Gastrocnemius medialis (tissue), 4 donors: ENCODE measurements around the gene TGFBR1.

Experiments used
- POLR2A ChIP-seq, 2 donors: fragments of 450-650 bp; IDR thresholded peaks; one replicate each; pipeline ENCODE4 v1.6.1; 2017; ENCODE audit warnings: antibody characterized with exemption in 2 of 2, mild to moderate bottlenecking in 2 of 2, moderate library complexity in 2 of 2
- TF ChIP-seq, protein P1 (sequence below), 5 experiments: fragments of 450-650 bp in 3 of 5; fragments of 200-600 bp in 2 of 5; sonication (generic) in 2 of 5; IDR thresholded peaks in 4 of 5; conservative IDR thresholded peaks in 1 of 5; 1 replicate in 4 of 5; 2 replicates in 1 of 5; pipeline ENCODE4 v1.5.1; 2016 to 2019; ENCODE audit warnings: antibody characterized with exemption in 5 of 5, mild to moderate bottlenecking in 3 of 5, moderate library complexity in 3 of 5

DNA sequence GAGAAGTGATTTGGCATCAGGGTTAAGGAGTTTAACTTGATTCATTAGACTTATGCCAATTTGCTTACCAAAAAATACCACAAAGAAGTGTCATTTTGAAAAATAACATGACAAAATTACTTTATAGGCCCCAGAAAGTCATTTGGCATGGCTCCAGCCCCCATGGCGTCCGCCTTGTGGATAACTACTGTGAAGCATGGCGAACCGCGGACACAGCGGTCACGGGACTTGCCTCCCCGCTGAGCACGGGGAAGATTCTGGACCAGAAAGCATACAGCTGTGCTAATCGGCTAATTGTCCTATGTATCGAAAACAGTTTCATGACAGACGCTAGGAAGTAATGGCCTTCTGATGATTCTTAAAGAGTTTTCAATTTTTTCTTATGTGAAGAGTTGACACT is 35.4 kb upstream of the TGFBR1 start:
- TF ChIP-seq, protein P1, sequence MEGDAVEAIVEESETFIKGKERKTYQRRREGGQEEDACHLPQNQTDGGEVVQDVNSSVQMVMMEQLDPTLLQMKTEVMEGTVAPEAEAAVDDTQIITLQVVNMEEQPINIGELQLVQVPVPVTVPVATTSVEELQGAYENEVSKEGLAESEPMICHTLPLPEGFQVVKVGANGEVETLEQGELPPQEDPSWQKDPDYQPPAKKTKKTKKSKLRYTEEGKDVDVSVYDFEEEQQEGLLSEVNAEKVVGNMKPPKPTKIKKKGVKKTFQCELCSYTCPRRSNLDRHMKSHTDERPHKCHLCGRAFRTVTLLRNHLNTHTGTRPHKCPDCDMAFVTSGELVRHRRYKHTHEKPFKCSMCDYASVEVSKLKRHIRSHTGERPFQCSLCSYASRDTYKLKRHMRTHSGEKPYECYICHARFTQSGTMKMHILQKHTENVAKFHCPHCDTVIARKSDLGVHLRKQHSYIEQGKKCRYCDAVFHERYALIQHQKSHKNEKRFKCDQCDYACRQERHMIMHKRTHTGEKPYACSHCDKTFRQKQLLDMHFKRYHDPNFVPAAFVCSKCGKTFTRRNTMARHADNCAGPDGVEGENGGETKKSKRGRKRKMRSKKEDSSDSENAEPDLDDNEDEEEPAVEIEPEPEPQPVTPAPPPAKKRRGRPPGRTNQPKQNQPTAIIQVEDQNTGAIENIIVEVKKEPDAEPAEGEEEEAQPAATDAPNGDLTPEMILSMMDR (IDR thresholded peaks at IDR 0.05 in 4 of 5, conservative IDR thresholded peaks at IDR 0.05 in 1 of 5), result no peak
- no peak for TF ChIP-seq POLR2A (IDR thresholded peaks at IDR 0.05)
